ENCODE results near the gene ACOX1. TPM values are rescaled to one million over a fixed set of nuclear protein-coding genes. Genes with fewer than 3 reads are reported as not detected.

ACOX1 gene
- total RNA-seq, 4 donors from 2014 or later, result 46.9 to 73.3 (median 62.3) TPM

DNA sequence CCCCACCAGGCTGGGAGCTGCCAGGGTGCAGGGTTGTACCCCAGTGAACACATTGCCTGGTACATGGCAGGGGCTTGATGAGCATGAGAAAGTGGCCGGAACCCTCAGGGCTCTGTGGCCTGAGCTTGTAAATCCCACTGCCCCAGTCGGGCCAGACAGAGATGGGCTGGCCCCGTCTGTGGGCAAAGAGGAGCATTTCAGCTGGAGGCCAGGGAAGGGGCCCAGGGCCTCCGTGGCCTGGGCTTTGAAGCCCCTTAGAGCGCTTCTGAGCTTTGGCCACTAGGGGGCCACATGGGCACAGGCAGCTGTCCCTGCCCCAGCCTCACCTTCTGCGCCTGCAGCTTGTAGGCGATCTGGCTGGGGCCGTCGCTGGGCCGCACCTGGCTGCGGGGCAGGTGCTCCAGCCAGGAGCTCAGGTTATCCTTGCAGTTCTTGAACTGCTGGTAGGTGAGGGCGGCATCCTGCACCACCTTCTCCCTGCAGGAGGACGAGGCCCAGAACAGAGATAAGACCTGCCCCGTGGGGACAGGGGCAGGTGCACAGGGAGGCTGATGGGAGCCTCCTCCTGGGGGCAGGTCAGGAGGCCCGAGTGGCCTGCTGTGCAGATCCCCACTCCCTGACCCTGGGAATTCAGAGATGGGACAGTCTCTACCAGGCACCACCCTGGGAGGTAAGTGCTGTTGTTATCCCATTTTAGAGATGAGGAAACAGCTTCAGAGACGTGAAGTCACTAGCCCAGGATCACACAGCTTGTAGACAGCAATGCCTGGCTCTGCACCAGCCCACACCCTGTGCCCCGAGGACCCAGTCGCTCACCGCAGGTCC lies 35.3 kb upstream of the ACOX1 start:
- intact Hi-C loops (cut with DNase I), result loop anchor here (5.0 to 10.0 kb wide), 2 partner anchors 38 to 270 kb away; no protein-coding TSS in a partner anchor
- no peak for DNase-seq
- TF ChIP-seq POLR2A (IDR thresholded peaks at IDR 0.05) (no peak), CTCF (IDR thresholded peaks at IDR 0.05) (peak; percentile 87 to 98 (median 92))
- H3K27ac ChIP-seq, result peak overlapping the region in 3 of 4 donors; percentile 10 to 42 (median 34)
- no peak overlapping the region for H3K4me3 ChIP-seq
- no CpG with 5 or more reads among the region's 19 CpGs for WGBS, 2 donors
- peaks cover 0 to 25% (median 11%) of the 10 kb centered on the region in 3 donors for H3K4me1 ChIP-seq
- peaks cover 0 to 9% (median 0%) of the 10 kb centered on the region in 4 donors for H3K27me3 ChIP-seq
- peaks cover 5 to 100% (median 27%) of the 10 kb centered on the region in 3 donors for H3K36me3 ChIP-seq
- no peaks in the 10 kb centered on the region for H3K9me3 ChIP-seq

GRCh38 chr17:76013377-76013932 lies 34.5 kb upstream of the ACOX1 start:
- intact Hi-C loops (cut with DNase I), result loop anchor here (5.0 to 10.0 kb wide), 2 partner anchors 39 to 271 kb away; no protein-coding TSS in a partner anchor
- DNase-seq, result no peak
- H3K9me3 ChIP-seq, result no peaks in the 10 kb centered on the region
- peaks cover 4 to 100% (median 22%) of the 10 kb centered on the region in 3 donors for H3K36me3 ChIP-seq
- no peak for TF ChIP-seq CTCF (IDR thresholded peaks at IDR 0.05)
- no peak for TF ChIP-seq POLR2A (IDR thresholded peaks at IDR 0.05)
- 75 to 78% methylated on average over 15 of the region's 15 CpGs for WGBS, 2 donors
- H3K27me3 ChIP-seq, result peaks cover 0 to 9% (median 0%) of the 10 kb centered on the region in 4 donors
- no peak overlapping the region for H3K4me3 ChIP-seq
- H3K4me1 ChIP-seq, result peaks cover 0 to 25% (median 11%) of the 10 kb centered on the region in 3 donors
- H3K27ac ChIP-seq, result peak overlapping the region in 1 of 4 donors; percentile 42

DNA sequence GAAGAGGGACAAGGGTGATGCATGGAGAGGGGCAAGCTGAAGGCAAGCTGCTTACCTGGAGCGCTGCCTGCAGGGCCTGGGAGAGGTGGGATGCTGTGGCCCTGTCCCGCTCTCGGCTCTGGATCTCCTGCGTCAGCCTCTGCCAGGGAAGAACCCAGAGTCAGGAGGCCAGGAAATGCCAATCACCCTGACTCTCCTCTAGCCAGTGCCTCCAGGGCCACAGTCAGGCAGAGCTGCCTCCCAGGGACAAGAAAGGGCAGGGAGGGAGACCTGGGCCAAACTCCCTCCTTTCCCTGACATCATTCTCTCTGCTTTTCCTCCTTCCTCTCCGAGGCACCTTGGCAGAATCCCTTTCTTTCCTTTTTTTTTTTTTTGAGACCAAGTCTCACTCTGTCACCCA lies 33.0 kb upstream of the ACOX1 start:
- TF ChIP-seq POLR2A (IDR thresholded peaks at IDR 0.05) (no peak), CTCF (IDR thresholded peaks at IDR 0.05) (no peak)
- Histone ChIP-seq H3K4me1 (peaks cover 0 to 25% (median 11%) of the 10 kb centered on the region in 3 donors), H3K27ac (no peak overlapping the region), H3K27me3 (peaks cover 0 to 9% (median 0%) of the 10 kb centered on the region in 4 donors), H3K36me3 (peaks cover 0 to 100% (median 25%) of the 10 kb centered on the region in 3 donors), H3K9me3 (no peaks in the 10 kb centered on the region), H3K4me3 (no peak overlapping the region)
- no peak for DNase-seq
- intact Hi-C loops (cut with DNase I), result loop anchor here (5.0 to 10.0 kb wide), 2 partner anchors 40 to 273 kb away; no protein-coding TSS in a partner anchor
- 60 to 82% methylated on average over 1 to 5 of the region's 5 CpGs for WGBS, 2 donors

- Histone ChIP-seq H3K4me3 (no peak overlapping the region), H3K36me3 (peaks cover 0 to 100% (median 25%) of the 10 kb centered on the region in 3 donors), H3K27me3 (peaks cover 0 to 7% (median 0%) of the 10 kb centered on the region in 4 donors), H3K4me1 (peaks cover 0 to 21% (median 9%) of the 10 kb centered on the region in 3 donors), H3K9me3 (no peaks in the 10 kb centered on the region), H3K27ac (no peak overlapping the region)
- 82 to 91% methylated on average over 12 to 17 of the region's 21 CpGs for WGBS, 2 donors
- intact Hi-C loops (cut with DNase I), result loop anchor here (5.0 to 10.0 kb wide), 3 partner anchors 42 to 275 kb away; no protein-coding TSS in a partner anchor
- TF ChIP-seq POLR2A (IDR thresholded peaks at IDR 0.05), result no peak
- DNase-seq, result no peak
Observed at GRCh38 chr17:76009969-76010661, 31.1 kb upstream of the ACOX1 start.

- no peak for DNase-seq
- Histone ChIP-seq H3K27me3 (peaks cover 0 to under 1% (median 0%) of the 10 kb centered on the region in 4 donors), H3K27ac (no peak overlapping the region), H3K9me3 (no peaks in the 10 kb centered on the region), H3K36me3 (peaks cover 0 to 100% (median 25%) of the 10 kb centered on the region in 3 donors), H3K4me3 (no peak overlapping the region), H3K4me1 (peaks cover 0 to 15% (median 2%) of the 10 kb centered on the region in 3 donors)
- WGBS, 2 donors, result 89 to 93% methylated on average over 19 of the region's 20 CpGs
- TF ChIP-seq CTCF (IDR thresholded peaks at IDR 0.05), result no peak
- no peak for TF ChIP-seq POLR2A (IDR thresholded peaks at IDR 0.05)
- intact Hi-C loops (cut with DNase I), result loop anchor here (5.0 kb wide), 1 partner anchor 102 kb away; no protein-coding TSS in a partner anchor
Observed at GRCh38 chr17:76009447-76009846, 30.5 kb upstream of the ACOX1 start.
